ENCODE data around the gene OR5AL1.
"Not testable (repeated sequence)": the region's sequence is repeated elsewhere in the genome, so short reads cannot be mapped to it uniquely, and the experiment has no call there.

OR5AL1 gene

GRCh38 chr11:56412396-56412795, at the start of gene OR5AL1:
Gene OR5AL1, plus strand, starts transcription at chr11:56412696.
- no peak for DNase-seq (ENCODE audit: low read depth in 2 of 2)

GRCh38 chr11:56375324-56375723, 37.2 kb upstream of the OR5AL1 start, which contains the start of gene OR8U1:
Gene OR8U1, plus strand, starts transcription at chr11:56375624. Its CDS starts 0 bp downstream, at chr11:56375624.
- DNase-seq (ENCODE audit: low read depth in 2 of 2) = no peak

- no peak for DNase-seq (ENCODE audit: low read depth in 2 of 2)
Observed at GRCh38 chr11:56380120-56380519, 32.4 kb upstream of the OR5AL1 start.

- no peak for DNase-seq (ENCODE audit: low read depth in 2 of 2)
Observed at GRCh38 chr11:56394381-56394780, 18.1 kb upstream of the OR5AL1 start.

GRCh38 chr11:56396047-56396446, 16.4 kb upstream of the OR5AL1 start:
- DNase-seq (ENCODE audit: low read depth in 2 of 2) = no peak

GRCh38 chr11:56401858-56402461, 10.5 kb upstream of the OR5AL1 start:
- not testable (repeated sequence) for DNase-seq (ENCODE audit: low read depth in 2 of 2)

- no peak for DNase-seq (ENCODE audit: low read depth in 2 of 2)
Observed at GRCh38 chr11:56404393-56404792, 8.1 kb upstream of the OR5AL1 start.

GRCh38 chr11:56410801-56411200, 1.7 kb upstream of the OR5AL1 start:
- no peak for DNase-seq (ENCODE audit: low read depth in 2 of 2)

GRCh38 chr11:56453521-56453920, 41.0 kb downstream of the OR5AL1 start:
- DNase-seq (ENCODE audit: low read depth in 2 of 2) = no peak

GRCh38 chr11:56457076-56457475, 44.6 kb downstream of the OR5AL1 start:
- no peak for DNase-seq (ENCODE audit: low read depth in 2 of 2)

Data from stimulated activated CD4-positive, alpha-beta T cell treated with anti-CD3 and anti-CD28 coated beads, Interleukin-1b, Interleukin-23, amount 100 ng/mL, for 1 hour (primary cell).